HepG2 (cell line): ENCODE results near the gene POLR1C. TPM values are rescaled to one million over a fixed set of nuclear protein-coding genes. Genes with fewer than 3 reads are reported as not detected.

Experiments used
- EP300 ChIP-seq, 3 experiments: sonication (generic) in 1 of 3; formaldehyde crosslinking in 1 of 3; IDR thresholded peaks; 2 replicates each; pipeline versions ENCODE4 v1.5.1 to v1.6.1; 2011 to 2020; ENCODE audit warnings: low read depth in 2 of 3, low read length in 2 of 3, borderline replicate concordance in 1 of 3, improper control_type of control experiment in 1 of 3, mild to moderate bottlenecking in 1 of 3, missing genetic modification reagents in 1 of 3, moderate library complexity in 1 of 3
- HNF4G ChIP-seq, 2 experiments: sonication (generic) in 1 of 2; formaldehyde crosslinking in 1 of 2; IDR thresholded peaks; 2 replicates each; pipeline versions ENCODE4 v1.4.0 to v1.6.1; 2011 to 2020; ENCODE audit warnings: borderline replicate concordance in 2 of 2, low read depth in 2 of 2, mild to moderate bottlenecking in 2 of 2, low read length in 1 of 2, missing genetic modification reagents in 1 of 2, moderate library complexity in 1 of 2
- IRF2 ChIP-seq: IDR thresholded peaks from 2 replicates; pipeline ENCODE4 v1.6.1; 2018; ENCODE audit warnings: missing genetic modification reagents, missing compliant biosample characterization
- RXRB ChIP-seq: IDR thresholded peaks from 2 replicates; pipeline ENCODE4 v1.6.1; 2016; ENCODE audit warnings: borderline replicate concordance, missing genetic modification reagents, missing compliant biosample characterization
- SMC3 ChIP-seq: IDR thresholded peaks from 2 replicates; pipeline ENCODE4 v1.6.1; 2011; ENCODE audit warnings: low read length, improper control_type of control experiment
- SRY ChIP-seq: sonication (generic); formaldehyde crosslinking; IDR thresholded peaks from 2 replicates; pipeline ENCODE4 v1.8.0; 2022; ENCODE audit warnings: mild to moderate bottlenecking, missing genetic modification reagents
- ZBED4 ChIP-seq: sonication (generic); formaldehyde crosslinking; IDR thresholded peaks from 2 replicates; pipeline ENCODE4 v1.4.0; 2020; ENCODE audit warnings: missing genetic modification reagents, borderline replicate concordance
- ZFYVE20 ChIP-seq: sonication (generic); formaldehyde crosslinking; IDR thresholded peaks from 2 replicates; pipeline ENCODE4 v1.8.0; 2023; ENCODE audit warnings: low read depth, mild to moderate bottlenecking, moderate library complexity, missing genetic modification reagents, borderline replicate concordance
- ZKSCAN8 ChIP-seq: IDR thresholded peaks from 2 replicates; pipeline ENCODE4 v1.6.1; 2016; ENCODE audit warnings: borderline replicate concordance, missing genetic modification reagents, missing compliant biosample characterization
- ZMYM2 ChIP-seq: sonication (generic); formaldehyde crosslinking; IDR thresholded peaks from 2 replicates; pipeline ENCODE4 v1.8.0; 2022; ENCODE audit warnings: mild to moderate bottlenecking, missing genetic modification reagents
- ZNF256 ChIP-seq: sonication (generic); formaldehyde crosslinking; conservative IDR thresholded peaks from 2 replicates; pipeline ENCODE4 v1.4.0; 2020; ENCODE audit warnings: missing genetic modification reagents
- ZNF337 ChIP-seq: sonication (generic); formaldehyde crosslinking; IDR thresholded peaks from 2 replicates; pipeline ENCODE4 v1.5.1; 2020; ENCODE audit warnings: missing genetic modification reagents, low read depth, mild to moderate bottlenecking, borderline replicate concordance
- ZNF607 ChIP-seq: sonication (generic); formaldehyde crosslinking; IDR thresholded peaks from 2 replicates; pipeline ENCODE4 v1.5.1; 2020; ENCODE audit warnings: missing genetic modification reagents, mild to moderate bottlenecking, borderline replicate concordance
- ZNF660 ChIP-seq: sonication (generic); formaldehyde crosslinking; IDR thresholded peaks from 2 replicates; pipeline ENCODE4 v1.5.1; 2020; ENCODE audit warnings: mild to moderate bottlenecking, low read depth, missing genetic modification reagents, borderline replicate concordance
- ZNF75D ChIP-seq: sonication (generic); formaldehyde crosslinking; IDR thresholded peaks from 2 replicates; pipeline ENCODE4 v1.8.1; 2023; ENCODE audit warnings: missing genetic modification reagents, mild to moderate bottlenecking, borderline replicate concordance
- ZNF850 ChIP-seq: sonication (generic); formaldehyde crosslinking; conservative IDR thresholded peaks from 2 replicates; pipeline ENCODE4 v1.9.0; 2021; ENCODE audit warnings: mild to moderate bottlenecking, missing genetic modification reagents
- ZSCAN20 ChIP-seq: sonication (generic); formaldehyde crosslinking; IDR thresholded peaks from 2 replicates; pipeline ENCODE4 v1.4.0; 2020; ENCODE audit warnings: missing genetic modification reagents, mild to moderate bottlenecking, borderline replicate concordance
- polyA plus RNA-seq, 8 experiments: library from polyadenylated mRNA; depleted of rRNA in 3 of 8; stranded (reverse) in 7 of 8; unstranded in 1 of 8; fragments of >200 nt; fragmentation: Illumina TruSeq in 4 of 8; extraction: Trizol in 4 of 8; gene quantifications; 2 replicates each; pipeline versions ENCODE4 v1.2.1 to v1.2.3, GENCODE V29; 2011 to 2016; ENCODE audit warnings: low read depth in 4 of 8, missing spikeins in 1 of 8, mixed read lengths in 1 of 8; ENCODE audit not compliant: insufficient read depth in 1 of 8
- total RNA-seq, 5 experiments: library from RNA; depleted of rRNA; stranded (reverse); fragments of >200 nt; fragmentation: Illumina TruSeq; extraction: Trizol; gene quantifications; 2 replicates each; pipeline ENCODE4 v1.2.3, GENCODE V29; 2016; ENCODE audit warnings: low read depth in 1 of 5
- TF ChIP-seq, protein P1 (sequence below): sonication (generic); formaldehyde crosslinking; IDR thresholded peaks from 2 replicates; pipeline ENCODE4 v1.8.0; 2023; ENCODE audit warnings: mild to moderate bottlenecking, missing genetic modification reagents
- TF ChIP-seq, protein P2 (sequence below): sonication (generic); formaldehyde crosslinking; IDR thresholded peaks from 2 replicates; pipeline ENCODE4 v1.5.0; 2020; ENCODE audit warnings: missing genetic modification reagents
- TF ChIP-seq, protein P3 (sequence below): sonication (generic); formaldehyde crosslinking; IDR thresholded peaks from 2 replicates; pipeline ENCODE4 v1.5.0; 2020; ENCODE audit warnings: mild to moderate bottlenecking, missing genetic modification reagents

Gene POLR1C
- total and polyA plus RNA-seq, 2 of the 13 experiments (the other 11 are each of a cell fraction or from before 2014, with no cell fraction given) = 62.6 to 72.2 TPM

DNA sequence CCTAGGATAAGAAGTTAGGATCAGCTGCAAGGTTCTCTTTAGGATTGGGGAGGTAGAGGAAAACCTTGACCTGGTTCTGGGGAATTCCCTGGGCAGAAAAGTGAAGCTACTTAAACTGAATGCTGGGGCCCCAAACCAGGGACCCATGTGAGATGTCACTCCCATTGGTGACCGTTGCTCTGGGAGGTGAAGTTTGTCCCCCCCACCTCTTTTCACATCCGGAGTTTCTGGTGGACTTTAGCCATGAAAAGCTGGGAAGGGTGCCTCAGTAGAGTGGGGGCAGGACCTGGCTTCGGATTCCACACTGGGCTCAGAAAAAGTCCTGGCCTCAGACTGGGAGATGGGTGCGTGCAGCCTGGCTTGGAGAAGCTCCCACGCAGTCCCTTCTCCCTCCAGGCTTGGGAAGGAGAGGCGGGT is 26.4 kb upstream of the POLR1C start (continued):
- TF ChIP-seq ZNF75D (CRISPR knock-in tag) (no peak), ZNF256 (CRISPR knock-in tag) (no peak), ZKSCAN8 (CRISPR knock-in tag) (no peak), ZSCAN20 (CRISPR knock-in tag) (peak; percentile 82; the same call in 1 of the 2 replicates), ZNF607 (CRISPR knock-in tag) (no peak), ZNF660 (CRISPR knock-in tag) (no peak), ZNF337 (CRISPR knock-in tag) (no peak), SMC3 (no peak), IRF2 (CRISPR knock-in tag) (no peak), HNF4G (IDR thresholded peaks at IDR 0.05; ENCODE audit: borderline replicate concordance, low read depth, low read length) (peak; percentile 99), HNF4G (CRISPR knock-in tag; IDR thresholded peaks at IDR 0.05; ENCODE audit: borderline replicate concordance, low read depth) (no peak; the same call in 1 of the 2 replicates), ZNF850 (CRISPR knock-in tag) (no peak), RXRB (peak; percentile 89), ZMYM2 (CRISPR knock-in tag) (no peak), ZFYVE20 (CRISPR knock-in tag) (no peak), SRY (CRISPR knock-in tag) (no peak), EP300 (IDR thresholded peaks at IDR 0.05; ENCODE audit: low read depth in 2 of 2, low read length in 2 of 2) (peak in 1 of 2 experiments; percentile 90; a peak in 2 of 4 replicates), EP300 (CRISPR knock-in tag; IDR thresholded peaks at IDR 0.05; ENCODE audit: borderline replicate concordance) (no peak; the same call in 1 of the 2 replicates), ZBED4 (CRISPR knock-in tag) (peak; percentile 76; the same call in 1 of the 2 replicates)
- TF ChIP-seq, protein P1, sequence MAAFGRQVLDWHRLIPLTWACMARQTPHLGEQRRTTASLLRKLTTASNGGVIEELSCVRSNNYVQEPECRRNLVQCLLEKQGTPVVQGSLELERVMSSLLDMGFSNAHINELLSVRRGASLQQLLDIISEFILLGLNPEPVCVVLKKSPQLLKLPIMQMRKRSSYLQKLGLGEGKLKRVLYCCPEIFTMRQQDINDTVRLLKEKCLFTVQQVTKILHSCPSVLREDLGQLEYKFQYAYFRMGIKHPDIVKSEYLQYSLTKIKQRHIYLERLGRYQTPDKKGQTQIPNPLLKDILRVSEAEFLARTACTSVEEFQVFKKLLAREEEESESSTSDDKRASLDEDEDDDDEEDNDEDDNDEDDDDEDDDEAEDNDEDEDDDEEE = 0 out of 2 replicates have a peak, but pooled peaks have one; percentile 25
- TF ChIP-seq, protein P2, sequence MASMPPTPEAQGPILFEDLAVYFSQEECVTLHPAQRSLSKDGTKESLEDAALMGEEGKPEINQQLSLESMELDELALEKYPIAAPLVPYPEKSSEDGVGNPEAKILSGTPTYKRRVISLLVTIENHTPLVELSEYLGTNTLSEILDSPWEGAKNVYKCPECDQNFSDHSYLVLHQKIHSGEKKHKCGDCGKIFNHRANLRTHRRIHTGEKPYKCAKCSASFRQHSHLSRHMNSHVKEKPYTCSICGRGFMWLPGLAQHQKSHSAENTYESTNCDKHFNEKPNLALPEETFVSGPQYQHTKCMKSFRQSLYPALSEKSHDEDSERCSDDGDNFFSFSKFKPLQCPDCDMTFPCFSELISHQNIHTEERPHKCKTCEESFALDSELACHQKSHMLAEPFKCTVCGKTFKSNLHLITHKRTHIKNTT = no peak
- TF ChIP-seq, protein P3, sequence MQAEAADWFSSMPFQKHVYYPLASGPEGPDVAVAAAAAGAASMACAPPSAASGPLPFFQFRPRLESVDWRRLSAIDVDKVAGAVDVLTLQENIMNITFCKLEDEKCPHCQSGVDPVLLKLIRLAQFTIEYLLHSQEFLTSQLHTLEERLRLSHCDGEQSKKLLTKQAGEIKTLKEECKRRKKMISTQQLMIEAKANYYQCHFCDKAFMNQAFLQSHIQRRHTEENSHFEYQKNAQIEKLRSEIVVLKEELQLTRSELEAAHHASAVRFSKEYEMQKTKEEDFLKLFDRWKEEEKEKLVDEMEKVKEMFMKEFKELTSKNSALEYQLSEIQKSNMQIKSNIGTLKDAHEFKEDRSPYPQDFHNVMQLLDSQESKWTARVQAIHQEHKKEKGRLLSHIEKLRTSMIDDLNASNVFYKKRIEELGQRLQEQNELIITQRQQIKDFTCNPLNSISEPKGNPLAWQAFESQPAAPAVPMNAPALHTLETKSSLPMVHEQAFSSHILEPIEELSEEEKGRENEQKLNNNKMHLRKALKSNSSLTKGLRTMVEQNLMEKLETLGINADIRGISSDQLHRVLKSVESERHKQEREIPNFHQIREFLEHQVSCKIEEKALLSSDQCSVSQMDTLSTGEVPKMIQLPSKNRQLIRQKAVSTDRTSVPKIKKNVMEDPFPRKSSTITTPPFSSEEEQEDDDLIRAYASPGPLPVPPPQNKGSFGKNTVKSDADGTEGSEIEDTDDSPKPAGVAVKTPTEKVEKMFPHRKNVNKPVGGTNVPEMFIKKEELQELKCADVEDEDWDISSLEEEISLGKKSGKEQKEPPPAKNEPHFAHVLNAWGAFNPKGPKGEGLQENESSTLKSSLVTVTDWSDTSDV (CRISPR knock-in tag) = no peak
